Mucosa of descending colon (tissue), 3 donors: ENCODE measurements around the gene SYNGAP1. TPM values are rescaled to one million over a fixed set of nuclear protein-coding genes. Genes with fewer than 3 reads are reported as not detected.

Experiments used
- ATAC-seq: fragments of 200-7000 bp; cut with Tn5 transposase; one replicate; pipeline ENCODE4 v1.9.1; 2020; ENCODE audit warnings: mild to moderate bottlenecking, moderate library complexity
- DNase-seq, 3 donors: peaks; one replicate each; pipeline ENCODE4 v3.0.0-alpha.2; 2020
- H3K36me3 ChIP-seq: fragments of 200-600 bp; one replicate; pipeline ENCODE4 v1.8.0; 2021; ENCODE audit warnings: low read depth, mild to moderate bottlenecking
- H3K4me1 ChIP-seq: fragments of 200-600 bp; one replicate; pipeline ENCODE4 v1.8.0; 2021; ENCODE audit warnings: low read depth, mild to moderate bottlenecking
- H3K4me3 ChIP-seq: fragments of 200-600 bp; one replicate; pipeline ENCODE4 v1.8.0; 2021; ENCODE audit warnings: mild to moderate bottlenecking
- H3K9me3 ChIP-seq: fragments of 200-600 bp; one replicate; pipeline ENCODE4 v1.8.0; 2021; ENCODE audit warnings: mild to moderate bottlenecking
- intact Hi-C, 2 donors: fragments of 100-400 bp; cut with DNase I in 1 of 2; cut with micrococcal nuclease in 1 of 2; formaldehyde crosslinking; loops; one replicate each; pipeline versions ENCODE4 v1.11.0 to v1.11.1; 2022; cut with DNase I, micrococcal nuclease
- total RNA-seq, 3 donors: library from RNA; stranded (reverse); fragmentation: NEBNext Ultra II Directional in 2 of 3; extraction: Animal tissue kit (Norgen Biotek cat#: 25700) in 2 of 3; gene quantifications; one replicate each; pipeline versions ENCODE4 v1.2.1 to v1.2.4, GENCODE V29; 2021 to 2023
- TF ChIP-seq, protein P1 (sequence below): fragments of 200-600 bp; IDR thresholded peaks from one replicate; pipeline ENCODE4 v1.8.0; 2022; ENCODE audit warnings: antibody characterized with exemption, mild to moderate bottlenecking
- donor health status: DM: no; HTN: no; CAD: no; lungs with moderate emphysema.
- donor health status: DM: no; HTN: no; CAD: no.
- donor health status: DM: no; HTN: yes; CAD: no.

The SYNGAP1 gene
- total RNA-seq, 3 donors from 2014 or later, result 8.1 to 39.8 (median 8.8) TPM

DNA sequence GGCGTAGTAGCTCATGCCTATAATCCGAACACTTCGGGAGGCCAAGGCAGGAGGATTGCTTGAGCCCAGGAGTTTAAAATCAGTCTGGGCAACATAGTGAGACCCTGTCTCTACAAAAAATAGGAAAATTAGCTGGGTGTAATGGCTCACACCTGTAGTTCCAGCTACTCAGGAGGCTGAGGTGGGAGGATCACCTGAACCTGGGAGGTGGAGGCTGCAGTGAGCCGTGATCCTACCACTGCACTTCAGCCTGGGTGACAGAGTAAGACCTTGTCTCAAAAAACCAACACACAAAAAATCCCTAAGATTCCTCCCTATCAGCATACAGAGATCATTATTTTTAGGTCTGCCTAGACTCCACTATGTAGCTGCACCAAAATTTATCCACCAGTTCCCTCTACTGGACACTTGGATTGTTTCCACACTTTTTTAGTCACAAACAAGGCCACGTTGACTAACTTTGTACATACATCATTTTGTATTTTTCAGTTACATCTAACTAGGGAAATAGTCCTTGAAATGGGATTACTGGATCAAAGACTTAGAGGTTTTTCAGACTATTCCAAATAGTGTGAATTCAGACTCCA is 12.6 kb upstream of the SYNGAP1 start:
- ATAC-seq (no peak), DNase-seq (no peak)
- Histone ChIP-seq H3K4me1 (peaks cover 9% of the 10 kb centered on the region), H3K36me3 (no peaks in the 10 kb centered on the region), H3K4me3 (no peak overlapping the region), H3K9me3 (no peaks in the 10 kb centered on the region)
- TF ChIP-seq, protein P1, sequence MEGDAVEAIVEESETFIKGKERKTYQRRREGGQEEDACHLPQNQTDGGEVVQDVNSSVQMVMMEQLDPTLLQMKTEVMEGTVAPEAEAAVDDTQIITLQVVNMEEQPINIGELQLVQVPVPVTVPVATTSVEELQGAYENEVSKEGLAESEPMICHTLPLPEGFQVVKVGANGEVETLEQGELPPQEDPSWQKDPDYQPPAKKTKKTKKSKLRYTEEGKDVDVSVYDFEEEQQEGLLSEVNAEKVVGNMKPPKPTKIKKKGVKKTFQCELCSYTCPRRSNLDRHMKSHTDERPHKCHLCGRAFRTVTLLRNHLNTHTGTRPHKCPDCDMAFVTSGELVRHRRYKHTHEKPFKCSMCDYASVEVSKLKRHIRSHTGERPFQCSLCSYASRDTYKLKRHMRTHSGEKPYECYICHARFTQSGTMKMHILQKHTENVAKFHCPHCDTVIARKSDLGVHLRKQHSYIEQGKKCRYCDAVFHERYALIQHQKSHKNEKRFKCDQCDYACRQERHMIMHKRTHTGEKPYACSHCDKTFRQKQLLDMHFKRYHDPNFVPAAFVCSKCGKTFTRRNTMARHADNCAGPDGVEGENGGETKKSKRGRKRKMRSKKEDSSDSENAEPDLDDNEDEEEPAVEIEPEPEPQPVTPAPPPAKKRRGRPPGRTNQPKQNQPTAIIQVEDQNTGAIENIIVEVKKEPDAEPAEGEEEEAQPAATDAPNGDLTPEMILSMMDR, result no peak
- intact Hi-C loops, result no loop called here

- Histone ChIP-seq H3K4me3 (peak overlapping the region; percentile 81), H3K36me3 (no peaks in the 10 kb centered on the region), H3K4me1 (peaks cover 16% of the 10 kb centered on the region), H3K9me3 (no peaks in the 10 kb centered on the region)
- intact Hi-C loops, result no loop called here
- peak; percentile 90 for ATAC-seq
- DNase-seq, result peak; percentile 95 to 99 (median 99)
- TF ChIP-seq, protein P1, result no peak
Measured at GRCh38 chr6:33410050-33410710, 9.7 kb upstream of the SYNGAP1 start.

- intact Hi-C loops, result no loop called here
- TF ChIP-seq, protein P1, result no peak
Measured at GRCh38 chr6:33410711-33411631, 8.9 kb upstream of the SYNGAP1 start, which contains the start of gene PHF1. PHF1 (plus strand) TSS chr6:33411014; CDS start chr6:33412264, 1,250 bp downstream.

DNA sequence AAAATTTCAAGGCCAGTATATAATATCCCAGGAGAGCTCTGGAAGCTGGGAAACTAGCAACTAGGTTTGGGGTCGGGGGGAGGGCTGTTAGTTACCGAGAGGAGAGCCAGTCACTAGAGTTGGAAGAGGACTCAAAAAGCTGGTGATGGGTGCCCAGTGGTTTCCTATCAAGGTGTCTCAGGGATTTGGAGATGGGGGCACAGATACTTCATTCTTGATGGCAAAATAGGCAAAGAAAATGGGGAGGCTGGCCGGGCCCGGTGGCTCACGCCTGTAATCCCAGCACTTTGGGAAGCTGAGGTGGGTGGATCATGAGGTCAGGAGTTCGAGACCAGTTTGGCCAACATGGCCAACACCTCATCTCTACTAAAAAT is 8.2 kb upstream of the SYNGAP1 start:
- DNase-seq, result no peak
- Histone ChIP-seq H3K36me3 (peaks cover 5% of the 10 kb centered on the region), H3K9me3 (no peaks in the 10 kb centered on the region), H3K4me3 (no peak overlapping the region), H3K4me1 (peaks cover 24% of the 10 kb centered on the region)
- TF ChIP-seq, protein P1, result no peak
- intact Hi-C loops, result no loop called here
- ATAC-seq, result no peak

More at GRCh38 chr6:33410711-33411631, 8.9 kb upstream of the SYNGAP1 start, which contains the start of gene PHF1:
- peak; percentile 74 for ATAC-seq
- peaks cover 18% of the 10 kb centered on the region for H3K4me1 ChIP-seq
- peaks cover 4% of the 10 kb centered on the region for H3K36me3 ChIP-seq
- peak within 1 kb of the TSS; percentile 81 for H3K4me3 ChIP-seq
- peak; percentile 70 to 89 (median 82) for DNase-seq
- no peaks in the 10 kb centered on the region for H3K9me3 ChIP-seq

DNA sequence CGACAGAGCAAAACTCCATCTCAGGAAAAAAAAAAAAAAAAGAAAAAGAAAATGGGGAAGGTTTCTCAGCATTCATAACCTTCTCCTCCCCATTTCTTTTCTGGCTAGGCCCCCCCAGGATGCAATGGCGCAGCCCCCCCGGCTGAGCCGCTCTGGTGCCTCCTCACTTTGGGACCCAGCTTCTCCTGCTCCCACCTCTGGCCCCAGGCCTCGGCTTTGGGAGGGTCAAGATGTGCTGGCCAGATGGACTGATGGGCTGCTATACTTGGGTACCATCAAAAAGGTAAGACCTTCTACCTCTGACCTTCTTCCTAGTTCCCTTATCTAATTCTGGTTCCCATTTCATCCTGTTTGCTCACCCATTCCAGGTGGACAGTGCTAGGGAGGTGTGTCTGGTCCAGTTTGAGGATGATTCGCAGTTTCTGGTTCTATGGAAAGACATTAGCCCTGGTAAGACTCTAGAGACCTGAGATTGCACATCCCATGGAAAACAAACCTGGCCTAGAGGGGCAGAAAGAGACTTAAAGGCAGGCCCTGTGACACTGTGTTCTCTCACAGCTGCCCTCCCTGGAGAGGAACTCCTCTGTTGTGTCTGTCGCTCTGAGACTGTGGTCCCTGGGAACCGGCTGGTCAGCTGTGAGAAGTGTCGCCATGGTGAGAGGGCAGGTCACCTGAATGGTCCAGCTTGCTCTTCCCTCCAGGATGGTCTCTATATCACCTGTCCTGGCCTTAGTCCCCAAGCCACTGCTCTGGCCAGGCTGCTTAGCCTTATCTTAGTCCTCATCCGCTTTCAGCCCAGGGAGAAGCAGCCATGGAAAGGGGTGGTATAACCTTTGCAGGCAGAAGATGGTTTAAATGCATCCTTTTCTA is 7.5 kb upstream of the SYNGAP1 start:
- intact Hi-C loops, result no loop called here
- TF ChIP-seq, protein P1, result no peak
- Histone ChIP-seq H3K9me3 (no peaks in the 10 kb centered on the region), H3K36me3 (peaks cover 5% of the 10 kb centered on the region), H3K4me3 (no peak overlapping the region), H3K4me1 (peaks cover 31% of the 10 kb centered on the region)
- DNase-seq, result no peak
- no peak for ATAC-seq
